SU-DHL-6 (cell line): ENCODE results near the gene SLC4A7.

Experiments
- EZH2phosphoT487 ChIP-seq: fragments of 200-600 bp; sonication (generic), shearing (Covaris generic); conservative IDR thresholded peaks from 2 replicates; pipeline ENCODE4 v1.6.1; 2018; ENCODE audit warnings: mild to moderate bottlenecking, antibody characterized with exemption, low read length, moderate library complexity, mixed read lengths
- TF ChIP-seq, protein P1 (sequence below): fragments of 200-600 bp; sonication (generic); IDR thresholded peaks from one replicate; pipeline ENCODE4 v1.5.1; 2017; ENCODE audit warnings: antibody characterized with exemption, mild to moderate bottlenecking, low read length, moderate library complexity; ENCODE audit not compliant: insufficient read depth, poor library complexity, severe bottlenecking

DNA sequence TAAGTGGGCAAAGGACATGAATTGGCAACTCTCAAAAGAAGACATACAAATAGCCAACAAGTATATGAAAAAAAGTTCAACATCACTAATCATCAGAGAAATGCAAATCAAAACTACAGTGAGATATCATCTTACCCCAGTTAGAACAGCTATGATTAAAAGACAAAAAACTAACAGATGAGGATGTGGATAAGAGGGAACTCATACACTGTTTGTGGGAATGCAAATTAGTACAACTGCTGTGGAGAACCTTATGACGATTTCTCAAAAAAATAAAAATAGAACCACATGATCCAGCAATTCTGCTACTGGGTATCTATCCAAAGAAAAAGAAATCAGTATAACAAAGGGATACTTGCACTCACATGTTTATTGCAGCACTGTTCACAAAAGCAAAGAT lies 143.7 kb downstream of the SLC4A7 start:
- TF ChIP-seq, protein P1, sequence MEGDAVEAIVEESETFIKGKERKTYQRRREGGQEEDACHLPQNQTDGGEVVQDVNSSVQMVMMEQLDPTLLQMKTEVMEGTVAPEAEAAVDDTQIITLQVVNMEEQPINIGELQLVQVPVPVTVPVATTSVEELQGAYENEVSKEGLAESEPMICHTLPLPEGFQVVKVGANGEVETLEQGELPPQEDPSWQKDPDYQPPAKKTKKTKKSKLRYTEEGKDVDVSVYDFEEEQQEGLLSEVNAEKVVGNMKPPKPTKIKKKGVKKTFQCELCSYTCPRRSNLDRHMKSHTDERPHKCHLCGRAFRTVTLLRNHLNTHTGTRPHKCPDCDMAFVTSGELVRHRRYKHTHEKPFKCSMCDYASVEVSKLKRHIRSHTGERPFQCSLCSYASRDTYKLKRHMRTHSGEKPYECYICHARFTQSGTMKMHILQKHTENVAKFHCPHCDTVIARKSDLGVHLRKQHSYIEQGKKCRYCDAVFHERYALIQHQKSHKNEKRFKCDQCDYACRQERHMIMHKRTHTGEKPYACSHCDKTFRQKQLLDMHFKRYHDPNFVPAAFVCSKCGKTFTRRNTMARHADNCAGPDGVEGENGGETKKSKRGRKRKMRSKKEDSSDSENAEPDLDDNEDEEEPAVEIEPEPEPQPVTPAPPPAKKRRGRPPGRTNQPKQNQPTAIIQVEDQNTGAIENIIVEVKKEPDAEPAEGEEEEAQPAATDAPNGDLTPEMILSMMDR: no peak
- no peak for TF ChIP-seq EZH2phosphoT487
